Measurements from ENCODE around the gene FCHSD1. TPM values are rescaled to one million over a fixed set of nuclear protein-coding genes. Genes with fewer than 3 reads are reported as not detected.
A peak's percentile ranks its signal among the peaks of the same experiment; 100 is the strongest.

The FCHSD1 gene
- 10 to 100 TPM; 10.7 to 53.4 (median 34.5) TPM for total RNA-seq

GRCh38 chr5:141650851-141651727 is at the start of gene FCHSD1:
FCHSD1 (minus strand) TSS chr5:141651418; CDS start chr5:141651368, 50 bp downstream.
- Histone ChIP-seq H3K27me3 (no peaks in the 10 kb centered on the region), H3K4me1 (peaks cover 0 to 21% (median 9%) of the 10 kb centered on the region in 4 donors), H3K9me3 (no peaks in the 10 kb centered on the region), H3K27ac (peak within 1 kb of the TSS in 3 of 4 donors; percentile 52 to 84 (median 74)), H3K4me3 (peak within 1 kb of the TSS; percentile 42 to 72 (median 56)), H3K36me3 (peaks cover 0 to 37% (median 0%) of the 10 kb centered on the region in 3 donors)
- WGBS, 2 donors: 5 to 7% methylated on average over 18 to 30 of the region's 50 CpGs
- peak; percentile 85 to 88 for DNase-seq (ENCODE audit: low spot score in 2 of 2)
- no peak for TF ChIP-seq CTCF (IDR thresholded peaks at IDR 0.05)
- TF ChIP-seq EP300 (IDR thresholded peaks at IDR 0.05): peak in 1 of 2 donors; percentile 37
- peak in 1 of 2 donors; percentile 17 for TF ChIP-seq POLR2A (IDR thresholded peaks at IDR 0.05)

GRCh38 chr5:141697586-141697985 is 46.4 kb upstream of the FCHSD1 start:
- WGBS, 2 donors: 87 to 92% methylated on average over 3 of the region's 3 CpGs
- TF ChIP-seq EP300 (IDR thresholded peaks at IDR 0.05) (no peak), CTCF (IDR thresholded peaks at IDR 0.05) (no peak), POLR2A (IDR thresholded peaks at IDR 0.05) (no peak)
- H3K27me3 ChIP-seq: peaks cover 0 to 44% of the 10 kb centered on the region in 2 donors

GRCh38 chr5:141696431-141696830 is 45.2 kb upstream of the FCHSD1 start:
- no peaks in the 10 kb centered on the region for H3K9me3 ChIP-seq
- TF ChIP-seq POLR2A (IDR thresholded peaks at IDR 0.05) (no peak), CTCF (IDR thresholded peaks at IDR 0.05) (no peak), EP300 (IDR thresholded peaks at IDR 0.05) (no peak)
- H3K27me3 ChIP-seq: peaks cover 0 to 42% of the 10 kb centered on the region in 2 donors
- H3K4me3 ChIP-seq: no peak overlapping the region
- H3K4me1 ChIP-seq: peaks cover 0 to 33% (median 8%) of the 10 kb centered on the region in 4 donors
- no peak overlapping the region for H3K27ac ChIP-seq
- 83 to 96% methylated on average over 2 of the region's 2 CpGs for WGBS, 2 donors
- DNase-seq (ENCODE audit: low spot score in 2 of 2): no peak
- H3K36me3 ChIP-seq: no peaks in the 10 kb centered on the region

More at GRCh38 chr5:141697586-141697985, 46.4 kb upstream of the FCHSD1 start:
- peaks cover 0 to 36% (median 12%) of the 10 kb centered on the region in 4 donors for H3K4me1 ChIP-seq
- H3K36me3 ChIP-seq: no peaks in the 10 kb centered on the region
- H3K9me3 ChIP-seq: no peaks in the 10 kb centered on the region
- H3K27ac ChIP-seq: no peak overlapping the region
- DNase-seq (ENCODE audit: low spot score in 2 of 2): no peak
- H3K4me3 ChIP-seq: no peak overlapping the region

- H3K9me3 ChIP-seq: no peaks in the 10 kb centered on the region
- H3K36me3 ChIP-seq: no peaks in the 10 kb centered on the region
- peaks cover 0 to 38% of the 10 kb centered on the region in 2 donors for H3K27me3 ChIP-seq
- H3K4me1 ChIP-seq: peaks cover 0 to 29% (median 7%) of the 10 kb centered on the region in 4 donors
- 38 to 49% methylated on average over 10 to 11 of the region's 11 CpGs for WGBS, 2 donors
- H3K27ac ChIP-seq: peak overlapping the region in 2 of 4 donors; percentile 34 to 42
- TF ChIP-seq POLR2A (IDR thresholded peaks at IDR 0.05) (no peak), EP300 (IDR thresholded peaks at IDR 0.05) (no peak), CTCF (IDR thresholded peaks at IDR 0.05) (no peak)
- H3K4me3 ChIP-seq: no peak overlapping the region
- no peak for DNase-seq (ENCODE audit: low spot score in 2 of 2)
Measured at GRCh38 chr5:141695627-141696215, 44.5 kb upstream of the FCHSD1 start.
